Measurements from ENCODE around the gene SOX13. TPM values are rescaled to one million over a fixed set of nuclear protein-coding genes. Genes with fewer than 3 reads are reported as not detected.
A peak's percentile ranks its signal among the peaks of the same experiment; 100 is the strongest.

The SOX13 gene
- total and polyA plus RNA-seq, 2 of the 4 experiments (the other 2 are of a cell fraction) = 0.54 to 3.5 TPM

DNA sequence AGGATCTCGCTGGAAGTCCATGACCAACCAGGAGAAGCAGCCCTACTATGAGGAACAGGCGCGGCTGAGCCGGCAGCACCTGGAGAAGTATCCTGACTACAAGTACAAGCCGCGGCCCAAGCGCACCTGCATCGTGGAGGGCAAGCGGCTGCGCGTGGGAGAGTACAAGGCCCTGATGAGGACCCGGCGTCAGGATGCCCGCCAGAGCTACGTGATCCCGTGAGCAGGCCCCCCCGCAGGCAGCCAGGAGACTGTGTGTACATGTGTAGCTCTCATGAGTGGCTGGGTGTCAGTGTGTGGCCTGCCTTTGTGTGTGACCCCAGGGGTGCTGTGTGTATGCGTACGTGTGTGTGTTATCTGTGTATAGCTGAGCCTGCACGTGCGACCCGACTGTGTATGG, 51.7 kb downstream of the SOX13 start:
- H4K20me1 ChIP-seq (ENCODE audit: insufficient read depth, low read length) = no peaks in the 10 kb centered on the region
- no peak overlapping the region for H3K18ac ChIP-seq (ENCODE audit: low read depth, low read length)
- dilution Hi-C loops (cut with HindIII; ENCODE audit: low sequenced_read_pairs, unreplicated experiment) (loop anchor here (25.0 kb wide), 1 partner anchor 262 kb away; the partner anchor contains the start of gene SNRPE), in situ Hi-C loops (cut with MboI; ENCODE audit: low sequenced_read_pairs) (loop anchor here (5.0 kb wide), 1 partner anchor 252 kb away; no protein-coding TSS in a partner anchor), intact Hi-C loops (cut with micrococcal nuclease) (no loop called here)
- no peak overlapping the region for H3K56ac ChIP-seq (ENCODE audit: extremely low read depth, insufficient read depth, low read length)
- H4K91ac ChIP-seq (ENCODE audit: insufficient read depth, low read depth, low read length) = no peak overlapping the region
- no peak overlapping the region for H4K8ac ChIP-seq (ENCODE audit: low read depth in 2 of 2, low read length in 2 of 2)
- no peak overlapping the region for H3K27ac ChIP-seq (ENCODE audit: insufficient read depth, low read length)
- no peak overlapping the region for H2BK20ac ChIP-seq (ENCODE audit: low read depth, low read length)
- no peak overlapping the region for H2BK120ac ChIP-seq (ENCODE audit: low read depth, low read length)
- no peaks in the 10 kb centered on the region for H3K27me3 ChIP-seq (ENCODE audit: control insufficient read depth, insufficient read depth, low read length)
- ATAC-seq (ENCODE audit: low read depth) = no peak
- H3K9ac ChIP-seq (ENCODE audit: low read depth, low read length) = no peak overlapping the region
- H2BK15ac ChIP-seq (ENCODE audit: low read depth, low read length) = no peak overlapping the region
- H3K4me2 ChIP-seq (ENCODE audit: low read depth, low read length) = no peak overlapping the region
- H3K14ac ChIP-seq (replicated peaks; ENCODE audit: low read depth, low read length) = no peak overlapping the region
- no peak overlapping the region for H3K23ac ChIP-seq (ENCODE audit: low read depth, low read length)
- no peaks in the 10 kb centered on the region for H3K9me3 ChIP-seq (ENCODE audit: control insufficient read depth, insufficient read depth, low read length)
- TF ChIP-seq, protein P1, sequence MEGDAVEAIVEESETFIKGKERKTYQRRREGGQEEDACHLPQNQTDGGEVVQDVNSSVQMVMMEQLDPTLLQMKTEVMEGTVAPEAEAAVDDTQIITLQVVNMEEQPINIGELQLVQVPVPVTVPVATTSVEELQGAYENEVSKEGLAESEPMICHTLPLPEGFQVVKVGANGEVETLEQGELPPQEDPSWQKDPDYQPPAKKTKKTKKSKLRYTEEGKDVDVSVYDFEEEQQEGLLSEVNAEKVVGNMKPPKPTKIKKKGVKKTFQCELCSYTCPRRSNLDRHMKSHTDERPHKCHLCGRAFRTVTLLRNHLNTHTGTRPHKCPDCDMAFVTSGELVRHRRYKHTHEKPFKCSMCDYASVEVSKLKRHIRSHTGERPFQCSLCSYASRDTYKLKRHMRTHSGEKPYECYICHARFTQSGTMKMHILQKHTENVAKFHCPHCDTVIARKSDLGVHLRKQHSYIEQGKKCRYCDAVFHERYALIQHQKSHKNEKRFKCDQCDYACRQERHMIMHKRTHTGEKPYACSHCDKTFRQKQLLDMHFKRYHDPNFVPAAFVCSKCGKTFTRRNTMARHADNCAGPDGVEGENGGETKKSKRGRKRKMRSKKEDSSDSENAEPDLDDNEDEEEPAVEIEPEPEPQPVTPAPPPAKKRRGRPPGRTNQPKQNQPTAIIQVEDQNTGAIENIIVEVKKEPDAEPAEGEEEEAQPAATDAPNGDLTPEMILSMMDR (conservative IDR thresholded peaks at IDR 0.05; ENCODE audit: low read depth, low read length) = no peak
- no peak for TF ChIP-seq POLR2A (IDR thresholded peaks at IDR 0.05; ENCODE audit: low read depth, low read length)
- no peak for TF ChIP-seq BHLHE40 (IDR thresholded peaks at IDR 0.05; ENCODE audit: low read depth, low read length)
- no peak for TF ChIP-seq MXI1 (IDR thresholded peaks at IDR 0.05; ENCODE audit: borderline replicate concordance, low read depth, low read length)
- TF ChIP-seq, protein P2, sequence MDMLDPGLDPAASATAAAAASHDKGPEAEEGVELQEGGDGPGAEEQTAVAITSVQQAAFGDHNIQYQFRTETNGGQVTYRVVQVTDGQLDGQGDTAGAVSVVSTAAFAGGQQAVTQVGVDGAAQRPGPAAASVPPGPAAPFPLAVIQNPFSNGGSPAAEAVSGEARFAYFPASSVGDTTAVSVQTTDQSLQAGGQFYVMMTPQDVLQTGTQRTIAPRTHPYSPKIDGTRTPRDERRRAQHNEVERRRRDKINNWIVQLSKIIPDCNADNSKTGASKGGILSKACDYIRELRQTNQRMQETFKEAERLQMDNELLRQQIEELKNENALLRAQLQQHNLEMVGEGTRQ (IDR thresholded peaks at IDR 0.05; ENCODE audit: low read depth, low read length) = no peak
- peak overlapping the region; percentile 15 for H2AK9ac ChIP-seq (replicated peaks; ENCODE audit: low read depth, low read length, poor library complexity)
- H3K4ac ChIP-seq (ENCODE audit: low read depth, low read length) = no peak overlapping the region
- peaks cover 7% of the 10 kb centered on the region for H3K36me3 ChIP-seq (ENCODE audit: control insufficient read depth, insufficient read depth, low read length)
- CTCF ChIA-PET = interaction anchor here (0.6 to 7.8 kb wide), 2 partner anchors 254 to 1970 kb away, joined by 3 to 95 read pairs; no protein-coding TSS in a partner anchor
- H2AK5ac ChIP-seq (ENCODE audit: low read depth, low read length) = 0 out of 2 replicates have a peak overlapping the region, but pooled peaks have one; percentile 3
- no peak overlapping the region for H2BK5ac ChIP-seq (ENCODE audit: low read depth, low read length, poor library complexity, severe bottlenecking)
- no peak overlapping the region for H3K4me3 ChIP-seq (ENCODE audit: insufficient read depth, low read depth, low read length)
- 96% methylated on average over 9 of the region's 22 CpGs; no CpG with 5 or more reads in 1 of the 2 experiments for WGBS, 2 experiments (ENCODE audit: extremely low coverage in 2 of 2, insufficient read length in 1 of 2)
- H3K79me1 ChIP-seq (ENCODE audit: low read depth in 1 of 2, low read length in 2 of 2) = no peaks in the 10 kb centered on the region
- H3K4me1 ChIP-seq (ENCODE audit: control insufficient read depth, insufficient read depth, low read length) = peaks cover 5% of the 10 kb centered on the region; the same call in 1 of the 2 replicates
- no peak for DNase-seq
- POLR2A ChIA-PET (ENCODE audit: unreplicated experiment) = no interaction called here
- no TSS peak for BruUV-seq (replicated peaks)
- H3K9me1 ChIP-seq (ENCODE audit: insufficient read depth, low read length) = no peaks in the 10 kb centered on the region
- no peak overlapping the region for H2AFZ ChIP-seq (replicated peaks; ENCODE audit: low read length, poor library complexity)
- H4K5ac ChIP-seq (ENCODE audit: low read depth, low read length) = no peak overlapping the region
